Prostate gland (tissue), 2 donors: ENCODE results near the gene ERBB2. TPM values are rescaled to one million over a fixed set of nuclear protein-coding genes. Genes with fewer than 3 reads are reported as not detected.
A peak's percentile ranks its signal among the peaks of the same experiment; 100 is the strongest.

ENCODE experiments used
- DNase-seq: peaks from one replicate; pipeline ENCODE4 v3.0.0-alpha.2; 2019; ENCODE audit warnings: low spot score
- H3K27ac ChIP-seq, 2 donors: fragments of 200-600 bp; sonication (generic); 2 replicates each; pipeline ENCODE4 v1.5.1; 2017 to 2019
- H3K27me3 ChIP-seq: fragments of 200-600 bp; sonication (generic); replicated peaks from 2 replicates; pipeline ENCODE4 v1.5.1; 2019; ENCODE audit not compliant: insufficient read depth
- H3K36me3 ChIP-seq, 2 donors: fragments of 200-600 bp; sonication (generic); 1 replicate in 1 of 2; 2 replicates in 1 of 2; pipeline versions ENCODE4 v1.5.1 to v1.8.1; 2017 to 2019
- H3K4me1 ChIP-seq: fragments of 200-600 bp; sonication (generic); replicated peaks from 2 replicates; pipeline ENCODE4 v1.5.1; 2019
- H3K4me3 ChIP-seq, 2 donors: fragments of 200-600 bp; sonication (generic); 2 replicates each; pipeline ENCODE4 v1.5.1; 2017 to 2019
- H3K9me3 ChIP-seq: fragments of 200-600 bp; sonication (generic); 2 replicates; pipeline ENCODE4 v1.5.1; 2017
- CTCF ChIP-seq, 4 experiments: fragments of 200-600 bp in 2 of 4; fragments of 450-650 bp in 2 of 4; sonication (generic) in 2 of 4; IDR thresholded peaks; 1 replicate in 3 of 4; 2 replicates in 1 of 4; pipeline ENCODE4 v1.5.1; 2016 to 2019; ENCODE audit warnings: antibody characterized with exemption in 4 of 4, mild to moderate bottlenecking in 2 of 4, moderate library complexity in 2 of 4
- POLR2A ChIP-seq: fragments of 450-650 bp; IDR thresholded peaks from one replicate; pipeline ENCODE4 v1.6.1; 2016; ENCODE audit warnings: antibody characterized with exemption, mild to moderate bottlenecking
- POLR2AphosphoS5 ChIP-seq: sonication (generic); formaldehyde crosslinking; IDR thresholded peaks from one replicate; pipeline ENCODE4 v1.6.1; 2017; ENCODE audit warnings: antibody characterized with exemption
- WGBS: methylation state at CpG from one replicate; pipeline ENCODE4 v1.1.5; 2018; 5-methylcytosine and 5-hydroxymethylcytosine counted together
- intact Hi-C: fragments of 100-400 bp; cut with DNase I; formaldehyde crosslinking; loops from one replicate; pipeline ENCODE4 v1.14.2; 2022
- total RNA-seq, 2 donors: library from RNA; depleted of rRNA; stranded (reverse); fragments of >200 nt; gene quantifications; one replicate each; pipeline ENCODE4 v1.1.0, GENCODE V29; 2016

Gene ERBB2
- total RNA-seq, 2 donors from 2014 or later, result 112 to 172 TPM

DNA sequence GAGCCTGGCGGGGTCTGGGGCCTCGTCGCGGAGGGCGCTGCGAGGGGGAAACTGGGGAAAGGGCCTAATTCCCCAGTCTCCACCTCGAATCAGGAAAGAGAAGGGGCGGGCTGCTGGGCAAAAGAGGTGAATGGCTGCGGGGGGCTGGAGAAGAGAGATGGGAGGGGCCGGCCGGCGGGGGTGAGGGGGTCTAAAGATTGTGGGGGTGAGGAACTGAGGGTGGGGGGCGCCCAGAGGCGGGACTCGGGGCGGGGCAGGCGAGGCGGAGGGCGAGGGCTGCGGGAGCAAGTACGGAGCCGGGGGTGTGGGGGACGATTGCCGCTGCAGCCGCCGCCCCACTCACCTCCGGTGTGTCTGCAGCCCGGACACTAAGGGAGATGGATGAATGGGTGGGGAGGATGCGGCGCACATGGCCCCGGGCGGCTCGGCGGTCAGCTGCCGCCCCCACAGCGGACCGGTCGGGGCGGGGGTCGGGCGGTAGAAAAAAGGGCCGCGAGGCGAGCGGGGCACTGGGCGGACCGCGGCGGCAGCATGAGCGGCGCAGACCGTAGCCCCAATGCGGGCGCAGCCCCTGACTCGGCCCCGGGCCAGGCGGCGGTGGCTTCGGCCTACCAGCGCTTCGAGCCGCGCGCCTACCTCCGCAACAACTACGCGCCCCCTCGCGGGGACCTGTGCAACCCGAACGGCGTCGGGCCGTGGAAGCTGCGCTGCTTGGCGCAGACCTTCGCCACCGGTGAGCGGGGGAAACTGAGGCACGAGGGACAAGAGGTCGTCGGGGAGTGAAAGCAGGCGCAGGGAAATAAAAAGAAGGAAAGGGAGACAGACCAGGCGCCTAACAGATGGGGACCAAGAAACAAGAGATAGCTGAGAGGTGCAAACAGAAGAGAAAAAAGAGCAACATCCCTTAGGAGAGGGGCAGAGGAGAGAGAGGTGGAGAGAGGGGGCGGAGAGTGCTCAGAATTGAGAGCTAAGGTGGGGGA lies 31.6 kb upstream of the ERBB2 start, which contains the start of gene PNMT:
PNMT (plus strand) TSS at position 509 of the 980 bp plus-strand sequence; CDS start at position 532, 23 bp downstream.
- no peak within 1 kb of the TSS for H3K27ac ChIP-seq
- 3% methylated on average over 85 of the region's 85 CpGs for WGBS
- peaks cover 2% of the 10 kb centered on the region for H3K4me1 ChIP-seq
- H3K9me3 ChIP-seq, result no peaks in the 10 kb centered on the region
- DNase-seq, result peak; percentile 72
- intact Hi-C loops, result no loop called here
- TF ChIP-seq POLR2A (peak; percentile 11), CTCF (IDR thresholded peaks at IDR 0.05) (peak in 3 of 4 experiments; percentile 56 to 82 (median 81)), POLR2AphosphoS5 (peak; percentile 45)
- H3K4me3 ChIP-seq, result peak within 1 kb of the TSS; percentile 27 to 28
- H3K27me3 ChIP-seq, result no peaks in the 10 kb centered on the region
- no peaks in the 10 kb centered on the region for H3K36me3 ChIP-seq

- WGBS, result 85% methylated on average over 23 of the region's 23 CpGs
- Histone ChIP-seq H3K27me3 (no peaks in the 10 kb centered on the region), H3K36me3 (no peaks in the 10 kb centered on the region), H3K4me1 (peaks cover 10% of the 10 kb centered on the region), H3K4me3 (no peak overlapping the region), H3K27ac (no peak overlapping the region), H3K9me3 (no peaks in the 10 kb centered on the region)
- no peak for DNase-seq
- TF ChIP-seq POLR2A (no peak), CTCF (IDR thresholded peaks at IDR 0.05) (no peak), POLR2AphosphoS5 (no peak)
- intact Hi-C loops, result loop anchor here (5.0 kb wide), 1 partner anchor 48 kb away; no protein-coding TSS in a partner anchor
Measured at GRCh38 chr17:39669897-39670735, 29.7 kb upstream of the ERBB2 start.

DNA sequence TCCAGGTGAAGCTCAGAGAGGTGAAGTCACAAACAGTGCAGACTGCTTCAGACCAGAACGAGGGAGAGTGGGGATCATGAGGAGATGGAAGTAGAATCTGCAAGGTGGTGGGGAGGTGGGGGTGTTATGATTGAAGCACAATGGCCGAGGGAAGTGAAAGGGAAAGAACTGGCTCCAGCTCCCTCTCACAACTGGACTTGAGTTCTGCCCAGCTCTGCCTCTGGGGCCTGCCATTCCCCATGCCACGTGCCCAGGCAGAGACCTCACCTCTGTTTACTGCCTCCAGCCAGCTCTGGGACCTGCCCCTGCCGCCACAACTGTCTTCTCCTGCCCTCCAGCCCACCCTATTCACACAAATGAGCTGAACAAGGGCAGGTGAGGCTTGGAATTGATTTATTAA lies 29.1 kb upstream of the ERBB2 start:
- H3K27ac ChIP-seq, result no peak overlapping the region
- intact Hi-C loops, result loop anchor here (5.0 kb wide), 1 partner anchor 48 kb away; no protein-coding TSS in a partner anchor
- no peaks in the 10 kb centered on the region for H3K9me3 ChIP-seq
- H3K4me1 ChIP-seq, result peaks cover 15% of the 10 kb centered on the region
- TF ChIP-seq CTCF (IDR thresholded peaks at IDR 0.05) (no peak), POLR2A (no peak), POLR2AphosphoS5 (no peak)
- WGBS, result 65% methylated on average over 4 of the region's 4 CpGs
- H3K27me3 ChIP-seq, result no peaks in the 10 kb centered on the region
- DNase-seq, result no peak
- H3K36me3 ChIP-seq, result no peaks in the 10 kb centered on the region
- no peak overlapping the region for H3K4me3 ChIP-seq

GRCh38 chr17:39671651-39672521 lies 28.0 kb upstream of the ERBB2 start:
- no peaks in the 10 kb centered on the region for H3K36me3 ChIP-seq
- DNase-seq, result peak; percentile 39
- H3K27ac ChIP-seq, result no peak overlapping the region
- TF ChIP-seq POLR2AphosphoS5 (peak; percentile 5), CTCF (IDR thresholded peaks at IDR 0.05) (peak in 3 of 4 experiments; percentile 41 to 71 (median 69)), POLR2A (peak; percentile 15)
- H3K4me1 ChIP-seq, result peaks cover 23% of the 10 kb centered on the region
- H3K4me3 ChIP-seq, result no peak overlapping the region
- WGBS, result 39% methylated on average over 19 of the region's 19 CpGs
- no peaks in the 10 kb centered on the region for H3K27me3 ChIP-seq
- no peaks in the 10 kb centered on the region for H3K9me3 ChIP-seq
- intact Hi-C loops, result loop anchor here (5.0 kb wide), 1 partner anchor 50 kb away; no protein-coding TSS in a partner anchor
